SK-N-SH (cell line): Measurements from ENCODE around the gene MORC1. TPM values are rescaled to one million over a fixed set of nuclear protein-coding genes. Genes with fewer than 3 reads are reported as not detected.

ENCODE experiments used
- CTCF ChIA-PET: fragments of 300-600, 350-600 bp; formaldehyde crosslinking; extraction: SDS; loops from one replicate; lab custom pipeline; 2021; lab: Yijun Ruan, JAX
- POLR2A ChIA-PET: fragments of 350-600 bp; sonication (Branson Sonifier 250); formaldehyde crosslinking; extraction: SDS; loops from one replicate; lab custom pipeline; 2020; ENCODE audit warnings: antibody characterized with exemption, inconsistent platforms; lab: Yijun Ruan, JAX
- DNase-seq: peaks from one replicate; pipeline ENCODE4 v3.0.0; 2012
- H2AFZ ChIP-seq: fragments of 200-600 bp; sonication (generic); 2 replicates; pipeline ENCODE4 v1.8.1; 2016; ENCODE audit warnings: antibody characterized with exemption, mild to moderate bottlenecking, low read depth
- H3F3A ChIP-seq: fragments of 200-600 bp; sonication (generic); replicated peaks from 2 replicates; pipeline ENCODE3; 2016; ENCODE audit warnings: antibody characterized with exemption, mild to moderate bottlenecking; ENCODE audit not compliant: insufficient read depth
- H3K27ac ChIP-seq, 2 experiments: fragments of 200-500 bp in 1 of 2; fragments of 200-600 bp in 1 of 2; sonication (Bioruptor generic) in 1 of 2; sonication (generic), shearing (Covaris generic) in 1 of 2; 2 replicates each; pipeline versions ENCODE4 v1.5.1 to v1.6.1; 2014 to 2016; ENCODE audit warnings: low read depth in 2 of 2, inconsistent platforms in 1 of 2, low read length in 1 of 2, mild to moderate bottlenecking in 1 of 2, mixed read lengths in 1 of 2
- H3K27me3 ChIP-seq: fragments of 200-600 bp; sonication (generic), shearing (Covaris generic); 2 replicates; pipeline ENCODE4 v1.6.1; 2016; ENCODE audit warnings: mixed run types; ENCODE audit not compliant: insufficient read depth
- H3K36me3 ChIP-seq, 2 experiments: fragments of 200-500 bp in 1 of 2; fragments of 200-600 bp in 1 of 2; sonication (Bioruptor generic) in 1 of 2; sonication (generic) in 1 of 2; replicated peaks in 1 of 2; 2 replicates each; pipeline versions ENCODE3 to v1.5.1; 2014 to 2016; ENCODE audit warnings: low read length in 1 of 2, mild to moderate bottlenecking in 1 of 2; ENCODE audit not compliant: insufficient read depth in 2 of 2, control insufficient read depth in 1 of 2
- H3K4me1 ChIP-seq, 2 experiments: fragments of 200-500 bp in 1 of 2; fragments of 200-600 bp in 1 of 2; sonication (Bioruptor generic) in 1 of 2; sonication (generic), shearing (Covaris generic) in 1 of 2; 2 replicates each; pipeline versions ENCODE4 v1.5.1 to v1.6.1; 2014 to 2016; ENCODE audit warnings: low read depth in 1 of 2, low read length in 1 of 2, mixed run types in 1 of 2; ENCODE audit not compliant: insufficient read depth in 2 of 2, control insufficient read depth in 1 of 2
- H3K4me2 ChIP-seq: fragments of 200-600 bp; sonication (generic), shearing (Covaris generic); 2 replicates; pipeline ENCODE4 v1.6.1; 2017; ENCODE audit warnings: mixed run types
- H3K4me3 ChIP-seq, 2 experiments: fragments of 200-500 bp in 1 of 2; fragments of 200-600 bp in 1 of 2; sonication (Bioruptor generic) in 1 of 2; sonication (generic), shearing (Covaris generic) in 1 of 2; 2 replicates each; pipeline versions ENCODE4 v1.5.1 to v1.8.1; 2014 to 2016; ENCODE audit warnings: low read depth in 2 of 2, inconsistent platforms in 1 of 2, low read length in 1 of 2, mild to moderate bottlenecking in 1 of 2, mixed read lengths in 1 of 2, moderate library complexity in 1 of 2
- H3K79me2 ChIP-seq: fragments of 200-600 bp; sonication (generic); 2 replicates; pipeline ENCODE4 v1.8.1; 2017; ENCODE audit warnings: mild to moderate bottlenecking; ENCODE audit not compliant: insufficient read depth
- H3K9ac ChIP-seq: fragments of 200-600 bp; sonication (generic); 2 replicates; pipeline ENCODE4 v1.6.1; 2017; ENCODE audit warnings: mixed run types
- H3K9me2 ChIP-seq: fragments of 200-600 bp; sonication (generic); 2 replicates; pipeline ENCODE4 v1.6.1; 2017; ENCODE audit warnings: mixed run types
- H3K9me3 ChIP-seq: fragments of 200-600 bp; sonication (generic); 2 replicates; pipeline ENCODE4 v1.6.1; 2017; ENCODE audit warnings: mixed run types, mild to moderate bottlenecking, moderate library complexity
- H4K20me1 ChIP-seq: fragments of 200-600 bp; sonication (generic); 2 replicates; pipeline ENCODE4 v1.6.1; 2017; ENCODE audit warnings: mild to moderate bottlenecking, mixed run types; ENCODE audit not compliant: insufficient read depth
- ELF1 ChIP-seq: IDR thresholded peaks from 2 replicates; pipeline ENCODE4 v1.4.0; 2012
- EP300 ChIP-seq, 2 experiments: IDR thresholded peaks; 2 replicates each; pipeline versions ENCODE4 v1.4.0 to v1.6.1; 2012; ENCODE audit warnings: borderline replicate concordance in 1 of 2, low read depth in 1 of 2, low read length in 1 of 2
- FOXJ3 ChIP-seq: sonication (generic); formaldehyde crosslinking; IDR thresholded peaks from 2 replicates; pipeline ENCODE4 v1.5.1; 2020; ENCODE audit warnings: mild to moderate bottlenecking, missing genetic modification reagents
- FOXM1 ChIP-seq: IDR thresholded peaks from 2 replicates; pipeline ENCODE4 v1.4.0; 2012; ENCODE audit warnings: low read depth, mild to moderate bottlenecking
- GABPA ChIP-seq: IDR thresholded peaks from 2 replicates; pipeline ENCODE4 v1.4.0; 2012; ENCODE audit warnings: low read depth, mild to moderate bottlenecking
- MEF2A ChIP-seq: IDR thresholded peaks from 2 replicates; pipeline ENCODE4 v1.4.0; 2012; ENCODE audit warnings: low read depth, borderline replicate concordance
- NRF1 ChIP-seq: IDR thresholded peaks from 2 replicates; pipeline ENCODE4 v1.6.1; 2012; ENCODE audit warnings: low read depth, mild to moderate bottlenecking, low read length
- POLR2AphosphoS5 ChIP-seq: IDR thresholded peaks from 2 replicates; pipeline ENCODE4 v1.6.1; 2012; ENCODE audit warnings: low read depth, low read length
- RAD21 ChIP-seq: IDR thresholded peaks from 2 replicates; pipeline ENCODE4 v1.6.1; 2012; ENCODE audit warnings: mild to moderate bottlenecking, low read length
- RCOR1 ChIP-seq: fragments of 150-350 bp; IDR thresholded peaks from 2 replicates; pipeline ENCODE4 v1.6.1; 2017; ENCODE audit warnings: antibody characterized with exemption, low read length
- RFX5 ChIP-seq: IDR thresholded peaks from 2 replicates; pipeline ENCODE4 v1.6.1; 2012; ENCODE audit warnings: mild to moderate bottlenecking, improper control_type of control experiment, low read length
- SMC3 ChIP-seq: IDR thresholded peaks from 2 replicates; pipeline ENCODE4 v1.6.1; 2012; ENCODE audit warnings: low read depth, low read length, improper control_type of control experiment
- TAF1 ChIP-seq: IDR thresholded peaks from 2 replicates; pipeline ENCODE4 v1.6.1; 2012; ENCODE audit warnings: low read depth, mild to moderate bottlenecking, low read length, moderate library complexity, borderline replicate concordance
- TEAD4 ChIP-seq: IDR thresholded peaks from 2 replicates; pipeline ENCODE4 v1.4.0; 2012; ENCODE audit warnings: mild to moderate bottlenecking, borderline replicate concordance; ENCODE audit not compliant: insufficient read depth
- YY1 ChIP-seq: IDR thresholded peaks from 2 replicates; pipeline ENCODE4 v1.4.0; 2012; ENCODE audit warnings: low read depth, mild to moderate bottlenecking
- WGBS: methylation state at CpG from one replicate; pipeline ENCODE4 v1.1.6; 2017; ENCODE audit warnings: low lambda C conversion rate; 5-methylcytosine and 5-hydroxymethylcytosine counted together
- polyA plus RNA-seq, 3 experiments: library from polyadenylated mRNA; depleted of rRNA; stranded (reverse); fragments of >200 nt; gene quantifications; 2 replicates each; pipeline ENCODE4 v1.2.3, GENCODE V29; 2012
- TF ChIP-seq, protein P1 (sequence below): IDR thresholded peaks from 2 replicates; pipeline ENCODE4 v1.4.0; 2012; ENCODE audit warnings: low read depth, borderline replicate concordance
- TF ChIP-seq, protein P2 (sequence below): fragments of 200-600 bp; sonication (generic); IDR thresholded peaks from 2 replicates; pipeline ENCODE4 v1.6.1; 2017; ENCODE audit warnings: antibody characterized with exemption, mild to moderate bottlenecking, moderate library complexity
- TF ChIP-seq, protein P3 (sequence below): IDR thresholded peaks from 2 replicates; pipeline ENCODE4; 2012

The MORC1 gene
- polyA plus RNA-seq, 1 of the 3 experiments (the other 2 are of a cell fraction): not detected

DNA sequence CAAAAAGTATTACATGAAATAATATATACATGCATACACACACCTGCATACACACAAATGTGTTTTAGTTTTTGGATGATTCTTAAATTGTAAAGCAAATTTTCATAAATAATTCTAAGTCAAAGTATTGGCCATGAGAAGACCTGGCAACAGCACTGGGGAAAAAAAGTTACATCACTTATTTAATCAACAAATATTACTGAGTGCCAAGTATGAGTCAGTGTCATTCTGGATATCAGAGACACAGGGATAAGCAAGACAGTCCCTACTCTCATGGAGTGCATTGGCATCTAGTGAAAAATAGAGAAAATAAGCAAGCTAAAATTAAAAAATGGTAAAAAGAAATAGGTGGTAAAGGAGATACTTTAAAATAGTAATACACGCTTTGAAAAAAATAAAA lies 134.9 kb downstream of the MORC1 start:
- Histone ChIP-seq H3K4me2 (no peak overlapping the region), H3F3A (no peaks in the 10 kb centered on the region), H3K27ac (no peak overlapping the region), H3K79me2 (no peaks in the 10 kb centered on the region), H3K9me3 (no peaks in the 10 kb centered on the region), H3K9me2 (no peaks in the 10 kb centered on the region), H4K20me1 (no peaks in the 10 kb centered on the region), H3K4me1 (no peaks in the 10 kb centered on the region), H3K9ac (no peak overlapping the region), H2AFZ (no peak overlapping the region), H3K4me3 (no peak overlapping the region), H3K27me3 (no peaks in the 10 kb centered on the region), H3K36me3 (no peaks in the 10 kb centered on the region)
- CTCF ChIA-PET: no interaction called here
- POLR2A ChIA-PET: no interaction called here
- 76% methylated on average over 1 of the region's 1 CpG for WGBS
- no peak for DNase-seq
- TF ChIP-seq FOXJ3 (CRISPR knock-in tag): no peak
- no peak for TF ChIP-seq RCOR1
- no peak for TF ChIP-seq RFX5
- no peak for TF ChIP-seq MEF2A

DNA sequence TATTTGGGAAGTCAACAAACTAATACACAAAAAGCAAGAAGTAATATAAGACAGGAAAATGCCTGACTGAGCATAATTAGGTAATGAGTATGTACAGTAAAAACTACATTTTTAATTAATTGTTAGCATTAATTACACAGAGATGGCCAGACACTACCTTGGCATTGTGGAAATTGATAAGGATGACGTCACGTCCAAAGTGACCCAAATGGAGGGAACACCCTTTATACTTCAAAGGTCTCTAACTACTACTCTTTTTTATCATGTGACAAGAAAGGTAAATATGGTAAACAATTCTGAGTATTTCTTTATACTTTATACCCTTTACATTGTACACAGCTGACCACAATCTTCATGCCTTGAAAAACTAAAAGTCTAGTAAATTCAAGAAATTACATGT lies 141.9 kb downstream of the MORC1 start:
- Histone ChIP-seq H3K4me2 (no peak overlapping the region), H2AFZ (no peak overlapping the region), H3K9me3 (no peaks in the 10 kb centered on the region), H3K27me3 (no peaks in the 10 kb centered on the region), H3K79me2 (no peaks in the 10 kb centered on the region), H3K4me3 (no peak overlapping the region), H3K27ac (no peak overlapping the region), H3K9ac (no peak overlapping the region), H3F3A (no peaks in the 10 kb centered on the region), H4K20me1 (no peaks in the 10 kb centered on the region), H3K36me3 (no peaks in the 10 kb centered on the region), H3K4me1 (no peaks in the 10 kb centered on the region), H3K9me2 (no peaks in the 10 kb centered on the region)
- TF ChIP-seq FOXM1 (no peak), ELF1 (no peak), EP300 (IDR thresholded peaks at IDR 0.05; ENCODE audit: borderline replicate concordance in 1 of 2, low read depth in 1 of 2, low read length in 1 of 2) (no peak), GABPA (no peak), YY1 (no peak)
- WGBS: 89% methylated on average over 2 of the region's 2 CpGs
- DNase-seq: no peak
- ChIA-PET POLR2A (no interaction called here), CTCF (no interaction called here)

DNA sequence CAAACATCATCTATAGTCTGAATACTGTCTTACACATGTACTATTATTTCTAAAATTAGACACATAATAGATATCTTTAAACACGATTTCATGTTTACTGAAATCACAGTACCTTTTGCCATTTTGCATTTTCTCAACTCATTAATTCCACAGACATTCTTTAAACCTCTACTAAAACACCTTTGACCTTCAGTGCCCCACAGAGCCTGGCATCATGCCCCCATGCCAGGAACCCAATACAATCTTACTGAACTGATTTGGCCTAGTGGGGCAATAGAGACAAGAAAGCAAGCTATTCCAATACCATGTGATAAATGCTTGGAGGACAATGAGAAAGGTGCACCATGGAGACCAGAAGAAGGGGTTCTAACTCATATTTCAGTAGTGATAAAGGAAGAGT lies 144.9 kb downstream of the MORC1 start:
- POLR2A ChIA-PET: no interaction called here
- TF ChIP-seq, protein P1, sequence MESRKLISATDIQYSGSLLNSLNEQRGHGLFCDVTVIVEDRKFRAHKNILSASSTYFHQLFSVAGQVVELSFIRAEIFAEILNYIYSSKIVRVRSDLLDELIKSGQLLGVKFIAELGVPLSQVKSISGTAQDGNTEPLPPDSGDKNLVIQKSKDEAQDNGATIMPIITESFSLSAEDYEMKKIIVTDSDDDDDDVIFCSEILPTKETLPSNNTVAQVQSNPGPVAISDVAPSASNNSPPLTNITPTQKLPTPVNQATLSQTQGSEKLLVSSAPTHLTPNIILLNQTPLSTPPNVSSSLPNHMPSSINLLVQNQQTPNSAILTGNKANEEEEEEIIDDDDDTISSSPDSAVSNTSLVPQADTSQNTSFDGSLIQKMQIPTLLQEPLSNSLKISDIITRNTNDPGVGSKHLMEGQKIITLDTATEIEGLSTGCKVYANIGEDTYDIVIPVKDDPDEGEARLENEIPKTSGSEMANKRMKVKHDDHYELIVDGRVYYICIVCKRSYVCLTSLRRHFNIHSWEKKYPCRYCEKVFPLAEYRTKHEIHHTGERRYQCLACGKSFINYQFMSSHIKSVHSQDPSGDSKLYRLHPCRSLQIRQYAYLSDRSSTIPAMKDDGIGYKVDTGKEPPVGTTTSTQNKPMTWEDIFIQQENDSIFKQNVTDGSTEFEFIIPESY: no peak
- TF ChIP-seq SMC3 (no peak), NRF1 (no peak), RAD21 (no peak), RCOR1 (no peak), POLR2AphosphoS5 (no peak), GABPA (no peak), TAF1 (no peak), TEAD4 (no peak), MEF2A (no peak)
- TF ChIP-seq, protein P2, sequence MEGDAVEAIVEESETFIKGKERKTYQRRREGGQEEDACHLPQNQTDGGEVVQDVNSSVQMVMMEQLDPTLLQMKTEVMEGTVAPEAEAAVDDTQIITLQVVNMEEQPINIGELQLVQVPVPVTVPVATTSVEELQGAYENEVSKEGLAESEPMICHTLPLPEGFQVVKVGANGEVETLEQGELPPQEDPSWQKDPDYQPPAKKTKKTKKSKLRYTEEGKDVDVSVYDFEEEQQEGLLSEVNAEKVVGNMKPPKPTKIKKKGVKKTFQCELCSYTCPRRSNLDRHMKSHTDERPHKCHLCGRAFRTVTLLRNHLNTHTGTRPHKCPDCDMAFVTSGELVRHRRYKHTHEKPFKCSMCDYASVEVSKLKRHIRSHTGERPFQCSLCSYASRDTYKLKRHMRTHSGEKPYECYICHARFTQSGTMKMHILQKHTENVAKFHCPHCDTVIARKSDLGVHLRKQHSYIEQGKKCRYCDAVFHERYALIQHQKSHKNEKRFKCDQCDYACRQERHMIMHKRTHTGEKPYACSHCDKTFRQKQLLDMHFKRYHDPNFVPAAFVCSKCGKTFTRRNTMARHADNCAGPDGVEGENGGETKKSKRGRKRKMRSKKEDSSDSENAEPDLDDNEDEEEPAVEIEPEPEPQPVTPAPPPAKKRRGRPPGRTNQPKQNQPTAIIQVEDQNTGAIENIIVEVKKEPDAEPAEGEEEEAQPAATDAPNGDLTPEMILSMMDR: no peak
- TF ChIP-seq, protein P3, sequence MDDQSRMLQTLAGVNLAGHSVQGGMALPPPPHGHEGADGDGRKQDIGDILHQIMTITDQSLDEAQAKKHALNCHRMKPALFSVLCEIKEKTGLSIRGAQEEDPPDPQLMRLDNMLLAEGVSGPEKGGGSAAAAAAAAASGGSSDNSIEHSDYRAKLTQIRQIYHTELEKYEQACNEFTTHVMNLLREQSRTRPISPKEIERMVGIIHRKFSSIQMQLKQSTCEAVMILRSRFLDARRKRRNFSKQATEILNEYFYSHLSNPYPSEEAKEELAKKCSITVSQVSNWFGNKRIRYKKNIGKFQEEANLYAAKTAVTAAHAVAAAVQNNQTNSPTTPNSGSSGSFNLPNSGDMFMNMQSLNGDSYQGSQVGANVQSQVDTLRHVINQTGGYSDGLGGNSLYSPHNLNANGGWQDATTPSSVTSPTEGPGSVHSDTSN: no peak

More for the DNA sequence above, 144.9 kb downstream of the MORC1 start:
- no peaks in the 10 kb centered on the region for H3K79me2 ChIP-seq
- no peaks in the 10 kb centered on the region for H3K9me3 ChIP-seq
- DNase-seq: no peak
- H3K9me2 ChIP-seq: no peaks in the 10 kb centered on the region
- WGBS: 59% methylated on average over 1 of the region's 1 CpG
- H3K4me1 ChIP-seq: no peaks in the 10 kb centered on the region
- H3K27ac ChIP-seq: no peak overlapping the region
- H3K4me3 ChIP-seq: no peak overlapping the region
- H3K27me3 ChIP-seq: no peaks in the 10 kb centered on the region
- H3F3A ChIP-seq: no peaks in the 10 kb centered on the region
- H2AFZ ChIP-seq: no peak overlapping the region
- H4K20me1 ChIP-seq: no peaks in the 10 kb centered on the region
- H3K36me3 ChIP-seq: no peaks in the 10 kb centered on the region
- no peak overlapping the region for H3K4me2 ChIP-seq
- no peak overlapping the region for H3K9ac ChIP-seq
- CTCF ChIA-PET: no interaction called here
